HUES48 (cell line): ENCODE data around the gene TBC1D2.

Experiments
- H3K27ac ChIP-seq: one replicate; pipeline ENCODE4 v1.7.0; 2013; ENCODE audit warnings: low read depth, low read length, inconsistent platforms
- H3K27me3 ChIP-seq: 2 replicates; pipeline ENCODE4 v1.6.1; 2013; ENCODE audit warnings: mild to moderate bottlenecking, low read length; ENCODE audit not compliant: control insufficient read depth, insufficient read depth
- H3K36me3 ChIP-seq: 2 replicates; pipeline ENCODE4 v1.6.1; 2013; ENCODE audit warnings: low read length; ENCODE audit not compliant: control insufficient read depth, insufficient read depth
- H3K4me1 ChIP-seq: 2 replicates; pipeline ENCODE4 v1.6.1; 2013; ENCODE audit warnings: mild to moderate bottlenecking, low read length; ENCODE audit not compliant: control insufficient read depth, insufficient read depth
- H3K4me3 ChIP-seq: 2 replicates; pipeline ENCODE4 v1.5.1; 2013; ENCODE audit warnings: mild to moderate bottlenecking, low read depth, low read length
- H3K9ac ChIP-seq: 2 replicates; pipeline ENCODE4 v1.6.1; 2013; ENCODE audit warnings: mild to moderate bottlenecking, low read depth, low read length, moderate library complexity
- H3K9me3 ChIP-seq: 2 replicates; pipeline ENCODE4 v1.6.1; 2013; ENCODE audit warnings: low read length; ENCODE audit not compliant: control insufficient read depth, insufficient read depth

TBC1D2 gene

GRCh38 chr9:98154678-98155077 is 100.8 kb downstream of the TBC1D2 start:
- no peaks in the 10 kb centered on the region for H3K9me3 ChIP-seq
- H3K4me3 ChIP-seq: no peak overlapping the region
- H3K36me3 ChIP-seq: peaks cover 20% of the 10 kb centered on the region
- no peaks in the 10 kb centered on the region for H3K4me1 ChIP-seq
- no peak overlapping the region for H3K27ac ChIP-seq
- H3K9ac ChIP-seq: no peak overlapping the region
- H3K27me3 ChIP-seq: no peaks in the 10 kb centered on the region

DNA sequence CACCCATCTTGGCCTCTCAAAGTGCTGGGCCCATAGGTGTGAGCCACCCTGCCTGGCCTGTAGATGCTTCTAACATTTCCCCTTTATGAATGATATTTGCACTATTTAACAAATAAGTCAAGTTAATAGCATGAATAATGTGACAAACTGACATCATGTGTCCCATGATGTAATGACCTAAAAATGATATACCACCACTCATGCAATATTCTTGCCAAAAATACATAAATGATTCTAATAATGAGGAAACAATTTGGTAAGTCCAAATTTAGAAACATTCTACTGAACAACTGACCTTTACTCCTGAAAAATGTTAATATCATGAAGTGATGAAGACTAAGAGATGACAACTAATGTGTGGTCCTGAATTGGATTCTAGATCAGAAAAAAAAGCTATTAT is 102.9 kb downstream of the TBC1D2 start:
- Histone ChIP-seq H3K9me3 (no peaks in the 10 kb centered on the region), H3K4me3 (no peak overlapping the region), H3K4me1 (no peaks in the 10 kb centered on the region), H3K27ac (no peak overlapping the region), H3K27me3 (no peaks in the 10 kb centered on the region), H3K9ac (no peak overlapping the region), H3K36me3 (peaks cover 23% of the 10 kb centered on the region)

DNA sequence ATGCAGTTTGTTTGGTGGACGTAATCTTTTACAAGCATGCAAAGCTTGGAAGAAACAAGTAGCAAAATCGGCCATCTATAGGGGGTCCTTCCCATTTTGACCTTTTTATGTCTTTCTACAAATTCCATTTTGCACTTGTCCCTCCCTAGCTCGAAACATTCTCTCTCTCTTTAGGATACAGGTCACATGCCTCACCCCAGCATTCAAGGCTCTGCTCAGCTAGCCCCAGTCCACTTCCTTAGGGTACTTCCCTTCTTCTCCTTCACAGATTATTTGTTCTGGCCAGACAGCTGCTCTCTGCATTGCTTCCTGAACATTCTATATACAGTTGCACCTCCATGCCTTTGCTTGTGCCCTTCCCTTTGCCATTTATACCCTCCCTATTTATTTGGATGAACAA is 104.7 kb downstream of the TBC1D2 start:
- Histone ChIP-seq H3K27ac (no peak overlapping the region), H3K9ac (no peak overlapping the region), H3K36me3 (peaks cover 16% of the 10 kb centered on the region; the same call in 1 of the 2 replicates), H3K4me1 (no peaks in the 10 kb centered on the region), H3K27me3 (no peaks in the 10 kb centered on the region), H3K9me3 (no peaks in the 10 kb centered on the region), H3K4me3 (no peak overlapping the region)

DNA sequence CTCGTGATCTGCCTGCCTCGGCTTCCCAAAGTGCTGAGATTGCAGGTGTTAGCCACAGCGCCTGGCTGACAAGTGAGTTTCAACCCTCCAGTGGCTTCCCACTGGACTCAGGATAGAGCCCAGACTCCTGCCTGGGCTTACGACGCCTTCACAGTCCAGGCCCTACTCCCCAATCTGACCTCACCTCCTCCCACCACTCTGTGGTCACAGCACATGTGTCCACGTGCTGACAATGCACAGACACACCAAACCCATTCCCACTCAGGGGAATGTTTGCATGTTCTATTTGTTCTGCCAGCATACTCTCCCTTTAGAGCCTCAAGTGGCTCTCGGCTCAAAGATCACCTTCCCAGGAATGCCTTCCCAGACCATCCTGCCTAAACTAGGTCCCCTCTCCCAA is 105.3 kb downstream of the TBC1D2 start:
- Histone ChIP-seq H3K36me3 (peaks cover 16% of the 10 kb centered on the region; the same call in 1 of the 2 replicates), H3K9me3 (no peaks in the 10 kb centered on the region), H3K27ac (no peak overlapping the region), H3K4me3 (no peak overlapping the region), H3K27me3 (no peaks in the 10 kb centered on the region), H3K9ac (no peak overlapping the region), H3K4me1 (no peaks in the 10 kb centered on the region)

DNA sequence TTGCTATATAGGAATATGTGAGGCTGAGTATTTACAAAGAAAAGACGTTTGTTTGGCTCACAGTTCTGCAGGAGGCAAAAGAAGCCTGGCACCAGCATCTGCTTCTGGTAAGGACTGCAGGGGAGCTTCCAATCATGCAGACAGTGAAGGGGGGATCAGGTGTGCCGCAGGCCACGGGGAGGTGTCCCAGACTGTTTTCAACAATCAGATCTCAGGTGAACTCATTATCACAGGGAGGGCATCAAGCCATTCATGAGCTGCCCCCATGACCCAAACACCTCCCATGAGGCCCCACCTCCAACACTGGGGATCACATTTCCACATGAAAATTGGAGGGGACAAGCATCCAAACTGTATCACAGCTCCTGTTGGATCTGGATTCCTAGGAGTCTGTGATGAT is 106.0 kb downstream of the TBC1D2 start:
- Histone ChIP-seq H3K36me3 (peaks cover 9% of the 10 kb centered on the region; the same call in 1 of the 2 replicates), H3K9ac (no peak overlapping the region), H3K4me3 (no peak overlapping the region), H3K9me3 (no peaks in the 10 kb centered on the region), H3K4me1 (no peaks in the 10 kb centered on the region), H3K27me3 (no peaks in the 10 kb centered on the region), H3K27ac (no peak overlapping the region)
